NCI-H1105 (cell line): Measurements from ENCODE around the gene KRT16.
"Not testable (repeated sequence)": the region's sequence is repeated elsewhere in the genome, so short reads cannot be mapped to it uniquely, and the experiment has no call there.

ENCODE experiments used
- DNase-seq: peaks from one replicate; lab custom pipeline; 2025; lab: John Stamatoyannopoulos, UW

Gene KRT16

DNA sequence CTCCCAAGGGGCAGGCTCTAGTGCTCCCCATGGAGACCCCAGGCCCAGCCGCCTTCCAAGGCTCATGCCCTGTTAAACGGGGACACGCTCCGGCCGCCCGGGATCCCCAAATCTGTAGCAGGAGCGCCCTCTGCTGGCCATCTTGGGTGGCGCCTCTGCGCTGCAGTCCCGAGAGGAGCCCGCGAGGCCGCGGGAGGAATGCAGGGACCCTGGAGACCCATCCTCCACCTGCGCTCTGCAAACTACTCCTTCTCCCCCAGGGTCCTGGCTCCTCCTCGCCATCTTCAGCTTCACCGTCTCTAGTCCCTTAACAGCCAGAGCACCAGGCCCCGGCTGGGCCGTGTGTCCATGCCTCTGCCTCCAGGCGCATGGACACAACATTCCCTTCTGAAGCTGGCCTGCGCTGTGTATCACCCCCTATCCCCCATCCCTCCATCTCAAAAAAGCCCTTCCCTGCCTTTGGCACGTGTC, 35.4 kb upstream of the KRT16 start:
- peak; percentile 71 for DNase-seq

DNA sequence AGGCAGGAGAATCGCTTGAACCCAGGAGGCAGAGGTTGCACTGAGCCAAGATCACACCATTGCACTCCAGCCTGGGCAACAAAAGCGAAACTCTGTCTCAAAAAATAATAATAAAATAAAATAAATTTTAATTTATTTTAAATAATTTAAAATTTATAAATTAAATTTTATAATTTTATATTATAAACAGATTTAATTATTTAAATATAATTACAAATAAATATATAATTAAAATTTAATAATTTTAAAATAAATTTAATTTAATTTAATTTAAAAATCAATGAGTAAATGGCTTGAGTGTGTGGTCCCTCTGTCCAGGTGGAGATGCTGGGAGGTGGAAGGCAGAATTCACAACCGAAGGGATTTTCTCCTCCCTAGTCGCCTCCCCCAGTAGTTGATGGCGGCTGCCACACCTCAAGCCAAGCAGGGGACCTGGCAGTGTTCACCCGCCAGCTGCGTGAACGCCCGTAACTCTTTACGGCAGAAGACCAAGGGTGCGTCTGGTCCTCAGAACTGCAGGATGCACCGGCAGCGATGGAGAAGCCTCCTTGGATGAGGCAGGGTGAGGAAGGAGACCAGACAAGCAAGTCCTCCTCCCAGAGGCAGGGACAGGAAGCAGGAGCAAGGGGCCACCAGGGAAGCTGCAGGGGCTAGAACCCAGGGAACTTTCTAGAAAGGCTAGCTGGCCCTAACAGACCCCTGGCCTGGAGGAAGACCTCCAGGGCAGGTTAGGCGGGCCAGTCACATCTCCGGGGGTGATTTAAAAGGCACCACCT, 34.7 kb upstream of the KRT16 start:
- no peak for DNase-seq

DNA sequence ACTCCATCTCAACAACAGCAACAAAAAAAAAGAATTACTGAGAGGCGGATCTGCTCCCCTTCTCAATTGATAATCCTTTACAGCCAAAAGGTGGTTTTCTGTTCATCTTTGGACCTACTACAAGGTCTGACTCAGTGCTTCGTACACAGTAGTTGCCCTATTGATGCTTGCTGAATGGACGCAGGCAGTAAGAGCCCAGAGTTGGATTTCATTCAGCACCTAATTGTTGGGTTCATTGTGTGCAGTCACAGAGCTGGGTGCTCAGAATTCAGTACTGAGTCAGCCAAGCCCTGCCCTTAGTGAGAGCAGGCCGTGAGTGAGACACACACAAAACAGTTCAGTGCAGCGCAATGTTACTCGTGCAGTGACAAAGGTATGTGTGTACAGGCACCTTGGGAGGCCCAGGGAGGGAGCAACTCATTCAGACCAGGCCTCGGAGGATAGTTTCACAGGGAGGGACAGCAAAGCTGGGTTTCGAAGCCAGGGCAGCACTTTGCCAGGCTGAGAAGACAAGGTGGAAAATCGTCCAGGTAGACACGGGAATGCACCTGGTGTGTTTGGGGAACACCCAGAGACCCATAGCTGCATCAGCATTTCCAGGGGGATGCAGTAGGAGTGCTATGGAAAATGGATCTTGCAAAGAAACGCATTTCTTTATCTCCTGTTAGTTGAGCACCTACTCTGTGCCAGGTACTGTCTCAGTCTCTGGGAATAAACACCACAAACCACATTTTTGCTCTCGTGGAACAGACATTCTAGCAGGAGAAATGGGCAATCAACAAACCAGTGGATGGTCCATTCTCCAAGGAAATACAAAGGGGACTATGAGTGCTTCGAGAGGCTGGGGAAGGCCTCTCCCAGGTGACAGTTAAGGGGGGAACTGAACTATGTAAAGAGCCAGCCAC, 29.9 kb upstream of the KRT16 start:
- no peak for DNase-seq

DNA sequence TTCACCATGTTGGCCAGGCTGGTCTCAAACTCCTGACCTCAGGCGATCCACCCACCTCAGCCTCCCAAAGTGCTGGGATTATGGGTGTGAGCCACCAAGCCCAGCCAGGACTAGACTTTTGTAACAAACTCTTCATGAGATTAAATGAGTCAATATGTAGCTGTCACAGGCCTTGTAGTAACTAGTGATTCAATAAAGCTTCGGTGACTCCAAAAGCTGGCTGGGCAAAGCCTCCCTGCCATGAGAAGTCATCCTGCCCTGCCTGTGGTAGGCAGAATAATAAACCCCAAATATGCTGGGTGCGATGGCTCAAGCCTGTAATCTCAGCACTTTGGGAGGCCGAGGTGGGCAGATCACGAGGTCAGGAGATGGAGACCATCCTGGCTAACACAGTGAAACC, 28.0 kb upstream of the KRT16 start:
- not testable (repeated sequence) for DNase-seq

- DNase-seq = no peak
Observed at GRCh38 chr17:41639492-41640473, 27.2 kb upstream of the KRT16 start.

DNA sequence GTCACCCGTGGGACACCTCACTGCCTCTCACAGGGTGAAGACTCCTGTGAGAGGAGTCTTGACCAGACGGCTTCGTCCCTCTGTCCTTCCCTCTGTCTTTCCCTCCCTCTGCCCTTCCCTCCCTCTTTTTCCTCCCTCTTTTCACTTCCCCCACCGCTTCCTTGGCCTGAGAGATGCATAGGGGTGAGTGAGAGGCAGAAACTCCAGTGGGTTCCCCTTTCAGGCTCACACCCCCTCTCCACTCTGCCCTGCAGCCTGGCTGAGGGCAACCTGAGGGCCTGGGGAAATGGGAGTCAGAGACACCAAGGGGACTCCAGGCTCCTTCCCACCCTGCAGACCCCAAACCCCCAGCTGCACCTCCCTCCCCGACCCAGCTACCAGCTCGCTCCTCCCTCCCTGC, 26.4 kb upstream of the KRT16 start:
- DNase-seq = no peak

- no peak for DNase-seq
Observed at GRCh38 chr17:41638194-41638593, 25.6 kb upstream of the KRT16 start.

GRCh38 chr17:41636652-41637051, 24.1 kb upstream of the KRT16 start:
- no peak for DNase-seq

DNA sequence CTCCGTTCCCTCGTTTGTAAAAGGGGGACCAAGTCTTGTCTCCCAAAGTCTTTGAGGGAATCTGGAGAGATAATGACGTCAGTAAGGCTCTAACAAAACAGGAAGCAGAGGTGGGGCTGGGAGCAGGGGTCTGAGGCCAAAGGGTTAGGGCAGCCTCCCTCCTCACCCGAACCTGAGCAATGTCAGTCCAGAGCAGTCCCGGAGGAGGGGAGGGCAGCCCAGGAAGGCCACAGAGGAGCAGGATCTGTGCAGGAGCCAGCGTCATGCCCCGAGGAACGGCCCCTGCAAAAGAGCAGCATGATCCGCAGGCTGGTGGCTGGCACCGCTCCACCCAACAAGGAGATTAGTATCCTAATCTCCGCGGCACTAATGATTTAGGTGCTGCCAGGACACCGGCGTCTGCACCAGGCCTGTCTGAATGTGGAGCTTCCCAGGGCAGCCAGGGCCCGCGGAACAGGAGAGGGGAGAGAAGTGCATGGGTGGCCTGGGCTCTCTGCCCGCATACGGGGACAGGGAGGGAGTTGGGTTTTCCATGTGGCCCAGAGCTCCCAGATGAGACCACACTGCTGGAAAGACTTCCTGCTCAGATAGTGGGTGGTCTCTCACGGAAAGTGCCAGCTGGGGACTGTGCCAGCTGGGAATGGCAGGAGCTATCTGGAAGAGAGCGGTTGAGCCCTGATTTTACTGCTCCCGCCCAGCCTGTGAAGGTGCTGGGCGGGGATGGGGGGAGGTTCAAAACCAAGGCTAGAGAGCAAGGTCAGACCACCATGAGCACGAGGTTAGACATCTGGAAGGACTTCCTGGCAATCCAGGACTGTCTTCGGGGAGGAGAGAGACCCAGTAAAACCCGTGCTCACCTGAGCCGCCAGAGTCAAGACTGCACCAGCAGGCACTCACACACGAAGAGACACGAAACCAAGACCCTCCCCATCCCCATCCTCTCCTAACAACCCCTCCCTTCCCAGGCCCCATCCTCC, 22.8 kb upstream of the KRT16 start:
- no peak for DNase-seq

- DNase-seq = no peak
Observed at GRCh38 chr17:41634639-41635038, 22.1 kb upstream of the KRT16 start.

DNA sequence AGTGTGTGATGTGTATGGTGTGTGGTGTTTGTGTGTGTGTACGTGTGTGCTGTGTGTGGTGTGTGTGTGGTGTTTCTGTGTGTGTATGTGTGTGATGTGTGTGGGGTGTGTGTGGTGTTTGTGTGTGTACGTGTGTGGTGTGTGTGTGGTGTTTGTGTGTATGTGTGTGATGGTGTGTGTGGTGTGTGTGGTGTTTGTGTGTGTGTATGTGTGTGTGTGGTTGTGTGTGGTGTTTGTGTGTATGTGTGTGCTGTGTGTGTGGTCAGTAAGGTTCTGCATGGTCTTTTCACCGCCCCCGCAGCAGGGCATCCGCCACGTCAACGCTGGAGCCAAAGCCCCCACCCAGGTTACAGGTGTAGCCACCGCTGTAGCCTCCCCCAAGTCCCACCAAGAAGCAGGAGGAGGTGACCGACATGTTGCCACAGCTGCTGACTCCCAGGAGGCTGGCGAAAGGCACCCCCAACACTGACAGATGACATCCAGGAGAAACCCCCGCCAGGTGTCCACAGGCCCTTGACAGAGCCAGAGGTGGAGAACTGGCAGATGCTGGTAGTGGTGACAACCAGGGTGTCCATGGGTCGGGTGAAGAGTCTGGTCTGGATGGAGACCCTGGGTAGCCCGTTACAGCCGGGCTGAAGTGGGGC, 21.1 kb upstream of the KRT16 start:
- no peak for DNase-seq

GRCh38 chr17:41632482-41633105, 20.0 kb upstream of the KRT16 start:
- no peak for DNase-seq

- no peak for DNase-seq
Observed at GRCh38 chr17:41631898-41632285, 19.3 kb upstream of the KRT16 start.

DNA sequence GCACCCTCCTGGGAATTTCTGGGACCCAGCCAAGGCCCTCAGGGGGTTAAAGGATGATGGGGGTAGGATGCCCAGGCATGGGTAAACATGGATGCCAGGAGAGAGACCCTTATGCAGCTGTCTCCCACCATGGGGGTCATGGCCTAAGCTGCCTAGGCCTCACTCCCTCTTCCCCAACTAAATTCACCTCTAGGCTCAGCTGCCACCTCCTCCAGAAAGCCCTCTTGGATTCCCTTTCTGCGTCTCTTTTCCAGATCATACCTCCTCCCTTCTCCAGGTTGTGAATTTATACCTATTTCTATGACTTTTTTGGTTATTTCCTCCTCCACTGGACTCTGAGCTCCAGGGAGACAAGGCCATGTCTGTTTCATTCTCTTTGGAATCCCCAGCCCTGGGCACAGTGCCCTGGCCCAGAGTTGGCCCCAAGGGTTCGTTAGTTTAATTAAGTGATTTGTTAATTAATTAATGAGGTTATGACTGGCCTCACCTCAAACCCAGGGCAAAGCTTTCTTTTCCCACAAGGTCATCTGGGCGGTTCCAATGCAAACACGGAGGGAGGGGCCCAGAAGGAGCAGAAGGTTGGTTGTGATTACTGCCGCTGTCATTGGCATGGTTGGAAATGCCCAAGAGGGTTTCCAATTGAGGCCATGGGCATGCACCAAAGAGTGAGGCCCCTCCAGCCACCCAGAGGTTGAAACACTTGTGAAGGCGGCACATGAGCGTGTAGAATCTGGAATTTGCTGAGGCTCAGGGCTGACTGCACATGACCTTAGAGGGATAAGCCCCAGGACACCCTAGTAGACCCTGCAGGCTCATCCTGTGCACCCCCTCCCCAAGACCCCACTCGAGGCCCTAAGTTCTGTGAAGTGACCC, 18.7 kb upstream of the KRT16 start:
- DNase-seq = no peak

DNA sequence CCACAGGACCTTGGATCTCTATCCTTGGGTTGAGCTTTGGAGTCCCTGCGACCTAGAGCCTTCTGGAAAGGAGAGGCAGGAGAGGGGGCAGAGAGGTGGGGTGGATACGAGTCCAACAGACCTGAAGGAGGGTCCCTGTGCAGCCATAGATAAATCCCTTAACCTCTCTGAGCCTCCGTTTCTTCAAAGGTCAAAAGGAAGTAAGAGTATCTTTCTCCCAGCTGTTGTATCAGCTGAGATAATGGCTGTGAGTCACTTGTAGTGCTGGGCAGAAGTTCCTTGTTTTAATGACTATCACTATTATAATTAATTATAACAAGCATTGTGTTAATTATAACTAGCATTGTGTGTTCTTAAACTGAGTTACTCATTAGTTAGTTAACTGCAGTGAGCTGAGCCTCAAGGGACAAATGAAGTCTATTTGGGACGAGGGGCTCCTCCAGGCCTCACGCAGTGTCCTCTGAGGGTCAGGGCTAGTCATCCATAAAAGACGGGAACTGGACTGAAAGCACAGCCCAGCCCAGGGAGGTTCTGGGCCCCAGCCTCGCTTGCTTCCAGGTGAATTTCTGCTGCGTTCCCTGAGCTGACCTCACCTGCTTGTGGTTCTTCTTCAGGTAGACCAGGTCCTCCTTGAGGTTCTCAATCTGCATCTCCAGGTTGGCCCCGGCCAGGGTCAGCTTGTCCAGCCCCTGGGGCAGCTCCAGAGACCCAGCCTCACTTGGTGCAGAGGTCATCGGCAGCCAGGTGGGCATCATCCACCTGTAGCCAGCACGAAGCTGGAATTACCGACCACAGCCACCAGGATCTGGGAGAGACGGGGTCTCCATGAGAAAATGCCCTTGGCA, 17.5 kb upstream of the KRT16 start:
- DNase-seq = no peak

GRCh38 chr17:41629316-41629715, 16.7 kb upstream of the KRT16 start:
- DNase-seq = no peak

DNA sequence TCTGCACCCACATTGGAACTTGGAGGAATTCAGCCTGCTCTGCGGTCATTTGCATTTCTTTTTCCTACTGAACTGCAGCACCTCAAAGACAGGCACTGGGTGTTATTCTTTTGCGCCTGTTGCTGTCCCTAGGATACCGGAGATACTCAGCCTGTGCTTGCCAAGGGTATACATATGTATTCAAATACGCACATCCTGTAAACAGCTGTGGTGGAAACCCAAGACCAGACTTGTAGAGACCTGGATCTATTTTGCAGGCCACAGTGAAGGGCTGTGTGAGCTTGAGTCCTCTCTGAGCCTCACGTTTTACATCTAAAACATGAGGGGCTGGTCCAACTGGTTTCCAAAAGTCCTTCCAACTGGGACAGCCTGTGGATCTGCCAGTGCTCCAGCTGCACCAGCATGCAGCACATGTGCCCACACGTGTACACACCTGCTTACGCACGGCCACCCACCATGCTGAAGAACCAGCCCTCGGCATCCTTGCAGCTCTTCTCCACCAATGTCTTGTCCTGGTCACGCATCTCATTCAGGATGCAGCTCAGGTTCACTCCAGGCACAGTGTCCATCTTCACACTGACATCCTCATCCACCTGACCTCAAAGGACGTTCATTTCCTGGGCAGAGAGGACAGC, 16.2 kb upstream of the KRT16 start:
- DNase-seq = not testable (repeated sequence)
